GM18508 (cell line): ENCODE results near the gene PRDX5.

Source experiments
- ATAC-seq: cut with Tn5 transposase; IDR thresholded peaks from one replicate; pipeline ENCODE4 v1.9.1; 2021; ENCODE audit warnings: moderate number of reproducible peaks; ENCODE audit not compliant: insufficient read depth, unreplicated experiment

PRDX5 gene

DNA sequence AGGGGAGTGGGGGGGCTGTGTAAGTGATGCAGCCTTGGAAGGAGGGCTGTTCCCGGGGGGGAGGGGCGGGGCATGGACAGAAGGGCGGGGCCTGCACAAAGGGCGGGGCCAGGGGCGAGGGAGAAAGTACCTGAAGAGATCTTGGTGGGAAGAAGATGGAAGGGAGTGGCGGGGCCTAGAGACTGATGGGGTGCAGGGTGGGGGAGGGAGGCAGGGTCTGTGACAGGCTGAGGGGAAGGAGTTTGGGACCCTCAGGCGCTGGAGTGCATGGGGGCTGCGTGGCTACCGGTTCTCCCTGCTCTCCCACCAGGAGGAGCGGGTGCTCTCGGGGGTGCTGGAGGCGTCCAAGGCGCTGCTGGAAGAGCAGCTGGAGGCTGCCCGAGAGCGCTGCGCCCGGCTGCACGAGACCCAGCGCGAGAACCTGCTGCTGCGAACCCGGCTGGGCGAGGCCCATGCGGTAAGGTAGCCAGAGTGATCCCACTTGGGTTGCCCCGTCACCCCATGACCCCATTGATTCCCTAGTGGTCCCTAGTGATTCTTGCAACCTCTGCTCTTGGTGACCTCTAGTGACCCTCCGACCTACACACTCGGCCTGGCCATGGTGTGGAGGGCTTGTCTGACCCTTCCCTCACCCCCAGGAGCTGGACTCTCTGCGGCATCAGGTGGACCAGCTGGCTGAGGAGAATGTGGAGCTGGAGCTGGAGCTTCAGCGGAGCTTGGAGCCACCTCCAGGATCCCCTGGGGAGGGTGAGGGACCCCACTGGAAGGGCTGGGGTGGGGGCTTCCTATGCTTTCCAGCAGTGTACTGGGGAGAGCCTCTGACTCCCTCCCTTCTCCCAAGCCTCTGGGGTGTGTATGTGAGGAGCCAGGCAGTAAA lies 25.2 kb downstream of the PRDX5 start:
- no peak for ATAC-seq

DNA sequence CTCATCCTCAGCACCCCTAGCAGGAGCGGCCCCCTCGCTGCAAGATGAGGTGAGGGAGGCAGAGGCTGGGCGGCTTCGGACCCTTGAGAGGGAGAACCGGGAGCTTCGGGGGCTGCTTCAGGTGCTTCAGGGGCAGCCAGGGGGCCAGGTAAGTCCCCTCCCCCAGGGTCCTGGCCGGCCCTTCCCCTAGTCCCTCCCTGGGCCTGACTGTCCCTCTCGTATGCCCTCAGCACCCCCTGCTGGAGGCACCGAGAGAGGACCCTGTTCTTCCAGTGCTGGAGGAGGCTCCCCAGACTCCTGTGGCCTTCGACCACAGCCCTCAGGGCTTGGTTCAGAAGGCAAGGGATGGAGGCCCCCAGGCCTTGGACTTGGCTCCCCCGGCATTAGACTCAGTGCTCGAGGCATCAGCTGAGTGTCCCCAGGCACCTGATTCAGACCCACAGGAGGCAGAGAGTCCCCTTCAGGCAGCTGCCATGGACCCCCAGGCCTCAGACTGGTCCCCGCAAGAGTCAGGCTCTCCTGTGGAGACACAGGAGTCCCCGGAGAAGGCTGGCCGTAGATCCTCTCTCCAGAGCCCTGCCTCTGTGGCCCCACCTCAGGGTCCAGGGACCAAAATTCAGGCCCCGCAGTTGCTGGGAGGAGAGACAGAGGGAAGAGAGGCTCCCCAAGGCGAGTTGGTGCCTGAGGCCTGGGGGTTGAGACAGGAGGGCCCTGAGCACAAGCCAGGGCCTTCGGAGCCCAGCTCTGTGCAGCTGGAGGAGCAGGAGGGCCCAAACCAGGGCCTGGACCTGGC lies 26.0 kb downstream of the PRDX5 start:
- no peak for ATAC-seq

DNA sequence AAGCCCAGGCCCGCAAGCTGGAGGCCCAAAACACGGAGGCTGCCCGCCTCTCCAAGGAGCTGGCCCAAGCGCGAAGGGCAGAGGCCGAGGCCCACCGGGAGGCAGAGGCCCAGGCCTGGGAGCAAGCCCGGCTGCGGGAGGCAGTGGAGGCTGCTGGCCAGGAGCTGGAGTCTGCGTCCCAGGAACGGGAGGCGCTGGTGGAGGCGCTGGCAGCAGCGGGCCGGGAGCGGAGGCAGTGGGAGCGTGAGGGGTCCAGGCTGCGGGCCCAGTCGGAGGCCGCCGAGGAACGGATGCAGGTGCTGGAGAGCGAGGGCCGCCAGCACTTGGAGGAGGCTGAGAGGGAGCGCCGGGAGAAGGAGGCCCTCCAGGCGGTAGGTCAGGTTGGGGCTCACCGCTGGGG lies 26.9 kb downstream of the PRDX5 start:
- ATAC-seq, result no peak

DNA sequence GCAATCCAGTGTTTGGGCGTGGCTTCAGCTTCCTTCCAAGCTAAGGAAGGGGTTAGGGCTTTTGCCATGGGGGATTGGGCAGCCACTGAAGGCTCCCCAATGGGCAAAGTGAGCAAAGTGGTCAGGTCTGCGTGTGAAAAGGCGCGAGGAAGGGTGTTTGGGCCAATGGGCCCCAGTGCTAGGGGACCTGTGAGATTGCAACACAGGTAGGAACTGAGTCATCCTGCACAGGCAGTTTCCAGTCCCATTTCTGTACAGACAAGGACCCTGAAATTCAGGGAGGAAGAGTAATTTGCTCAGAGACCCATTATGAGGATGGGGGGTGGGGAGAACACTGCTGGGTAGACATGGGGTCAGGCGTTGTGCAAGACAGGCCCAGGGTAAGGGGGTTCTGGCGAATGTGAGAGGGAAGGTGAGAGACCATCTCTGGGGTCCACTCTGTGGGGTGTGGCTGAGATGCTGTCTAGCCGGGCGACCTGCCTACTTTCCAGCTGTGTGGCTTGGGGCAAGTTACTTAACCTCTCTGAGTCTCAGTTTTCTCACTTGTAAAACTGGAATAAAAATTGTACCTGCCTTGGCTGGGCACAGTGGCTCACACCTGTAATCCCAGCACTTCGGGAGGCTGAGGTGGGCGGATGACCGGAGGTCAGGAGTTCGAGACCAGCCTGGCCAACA lies 29.4 kb downstream of the PRDX5 start:
- ATAC-seq, result no peak

DNA sequence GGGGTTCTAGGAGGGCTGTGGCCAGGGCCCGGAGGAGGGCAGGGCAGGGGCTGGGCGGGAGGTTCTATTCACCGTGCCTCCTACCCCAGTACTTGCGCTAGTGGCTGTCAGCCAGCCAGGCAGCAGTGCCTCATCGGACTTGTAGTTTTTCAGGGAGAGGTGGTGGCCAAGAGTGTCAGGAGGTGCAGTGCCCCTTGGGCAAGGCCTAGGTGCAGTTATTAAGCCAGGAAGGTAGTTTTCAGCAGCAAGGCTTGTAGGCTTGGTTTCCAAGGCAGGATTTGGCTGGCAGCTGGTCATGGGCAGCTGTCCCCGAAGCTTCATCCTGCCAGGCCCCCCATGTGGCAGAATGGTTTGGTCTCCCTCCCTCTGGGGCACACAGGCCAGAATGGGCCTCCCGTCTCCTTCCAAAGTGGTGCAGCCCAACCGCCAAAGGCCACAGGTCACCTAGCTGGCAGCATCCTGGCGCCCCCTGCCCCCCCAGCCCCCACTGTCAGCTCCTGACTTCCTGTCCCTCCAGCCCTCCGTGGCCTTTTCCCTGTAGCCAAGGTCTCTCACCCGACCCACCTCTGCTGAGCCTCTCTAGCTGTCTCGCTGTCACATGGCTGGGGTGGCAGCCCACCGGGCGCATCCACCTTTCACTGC lies 30.6 kb downstream of the PRDX5 start:
- no peak for ATAC-seq

DNA sequence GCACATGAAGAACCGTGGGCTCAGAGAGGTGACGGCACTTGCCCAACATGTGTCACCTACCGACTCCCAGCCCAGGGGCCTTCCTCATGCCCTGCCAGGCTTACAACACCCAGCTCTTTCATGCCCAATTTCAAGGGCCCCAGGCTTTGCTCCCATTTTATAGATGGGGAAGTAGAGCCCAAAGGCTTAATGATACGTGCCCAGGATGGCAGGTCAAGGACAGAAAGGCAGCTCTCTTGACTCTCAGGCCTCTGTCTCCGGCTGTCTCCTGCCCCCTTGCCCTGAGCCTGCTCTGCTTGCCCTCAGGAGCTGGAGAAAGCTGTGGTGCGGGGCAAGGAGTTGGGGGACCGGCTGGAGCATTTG lies 31.1 kb downstream of the PRDX5 start:
- ATAC-seq, result no peak

DNA sequence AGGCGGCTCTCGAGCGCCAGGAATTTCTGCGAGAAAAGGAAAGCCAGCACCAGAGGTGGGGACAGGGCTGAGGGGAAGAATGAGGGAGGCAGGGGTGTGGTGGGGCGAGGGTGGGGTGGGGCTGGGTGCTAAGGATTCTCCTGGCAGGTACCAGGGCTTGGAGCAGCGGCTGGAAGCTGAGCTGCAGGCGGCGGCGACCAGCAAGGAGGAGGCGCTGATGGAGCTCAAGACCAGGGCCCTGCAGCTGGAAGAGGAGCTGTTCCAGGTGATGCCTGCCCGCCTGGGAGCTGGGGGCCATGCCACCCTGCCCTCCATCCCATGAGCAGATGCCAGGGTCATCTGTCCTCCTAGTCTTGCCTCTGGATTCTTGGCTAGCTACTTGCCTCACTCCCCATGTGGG lies 31.5 kb downstream of the PRDX5 start:
- no peak for ATAC-seq

DNA sequence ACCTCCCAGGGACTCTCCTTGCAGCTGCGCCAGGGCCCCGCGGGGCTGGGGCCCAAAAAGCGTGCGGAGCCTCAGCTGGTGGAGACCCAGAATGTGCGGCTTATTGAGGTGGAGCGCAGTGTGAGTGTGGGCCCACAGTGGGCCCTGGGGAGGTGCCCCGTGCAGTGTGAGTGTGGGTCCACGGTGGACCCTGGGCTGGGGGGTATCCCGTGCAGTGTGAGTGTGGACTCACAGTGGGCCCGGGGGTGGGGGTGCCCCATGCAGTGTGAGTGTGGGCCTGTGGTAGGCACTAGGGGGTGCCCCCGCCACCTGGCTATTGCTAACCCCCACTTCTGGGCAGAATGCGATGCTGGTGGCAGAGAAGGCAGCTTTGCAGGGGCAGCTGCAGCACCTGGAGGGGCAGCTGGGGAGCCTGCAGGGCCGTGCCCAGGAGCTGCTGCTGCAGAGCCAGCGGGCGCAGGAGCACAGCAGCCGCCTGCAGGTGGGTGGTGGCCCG lies 33.3 kb downstream of the PRDX5 start:
- no peak for ATAC-seq

DNA sequence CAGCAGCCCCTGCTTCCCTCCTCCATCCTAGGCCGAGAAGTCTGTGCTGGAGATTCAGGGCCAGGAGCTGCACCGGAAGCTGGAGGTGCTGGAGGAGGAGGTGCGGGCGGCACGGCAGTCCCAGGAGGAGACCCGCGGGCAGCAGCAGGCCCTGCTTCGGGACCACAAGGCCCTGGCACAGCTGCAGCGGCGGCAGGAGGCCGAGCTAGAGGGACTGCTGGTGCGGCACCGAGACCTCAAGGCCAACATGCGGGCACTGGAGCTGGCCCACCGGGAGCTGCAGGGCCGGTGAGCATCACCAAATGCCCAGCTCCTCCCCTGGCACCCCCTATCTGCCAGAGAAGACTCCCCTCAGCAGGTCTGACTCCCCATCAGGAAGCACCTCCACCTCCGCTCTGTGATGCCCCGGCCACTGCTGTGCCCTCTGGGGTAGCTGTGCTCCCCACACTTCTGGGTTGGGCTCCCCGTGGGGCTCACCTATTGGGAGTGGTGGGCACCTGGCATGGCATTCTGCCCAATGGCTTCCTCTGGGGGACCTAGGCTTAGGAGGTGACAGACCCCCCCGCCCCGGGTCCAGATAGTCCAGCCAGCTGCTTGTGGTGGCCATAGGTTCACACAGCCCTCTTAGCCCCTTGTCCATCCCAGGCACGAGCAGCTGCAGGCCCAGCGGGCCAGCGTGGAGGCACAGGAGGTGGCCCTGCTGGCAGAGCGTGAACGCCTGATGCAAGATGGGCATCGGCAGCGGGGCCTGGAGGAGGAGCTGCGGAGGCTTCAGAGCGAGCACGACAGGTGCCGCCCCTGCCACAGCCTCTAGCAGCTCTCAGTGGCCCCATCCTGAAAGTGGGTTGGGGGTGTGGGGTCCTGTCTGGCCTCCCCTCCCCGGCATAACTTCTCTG lies 34.4 kb downstream of the PRDX5 start:
- ATAC-seq, result no peak

DNA sequence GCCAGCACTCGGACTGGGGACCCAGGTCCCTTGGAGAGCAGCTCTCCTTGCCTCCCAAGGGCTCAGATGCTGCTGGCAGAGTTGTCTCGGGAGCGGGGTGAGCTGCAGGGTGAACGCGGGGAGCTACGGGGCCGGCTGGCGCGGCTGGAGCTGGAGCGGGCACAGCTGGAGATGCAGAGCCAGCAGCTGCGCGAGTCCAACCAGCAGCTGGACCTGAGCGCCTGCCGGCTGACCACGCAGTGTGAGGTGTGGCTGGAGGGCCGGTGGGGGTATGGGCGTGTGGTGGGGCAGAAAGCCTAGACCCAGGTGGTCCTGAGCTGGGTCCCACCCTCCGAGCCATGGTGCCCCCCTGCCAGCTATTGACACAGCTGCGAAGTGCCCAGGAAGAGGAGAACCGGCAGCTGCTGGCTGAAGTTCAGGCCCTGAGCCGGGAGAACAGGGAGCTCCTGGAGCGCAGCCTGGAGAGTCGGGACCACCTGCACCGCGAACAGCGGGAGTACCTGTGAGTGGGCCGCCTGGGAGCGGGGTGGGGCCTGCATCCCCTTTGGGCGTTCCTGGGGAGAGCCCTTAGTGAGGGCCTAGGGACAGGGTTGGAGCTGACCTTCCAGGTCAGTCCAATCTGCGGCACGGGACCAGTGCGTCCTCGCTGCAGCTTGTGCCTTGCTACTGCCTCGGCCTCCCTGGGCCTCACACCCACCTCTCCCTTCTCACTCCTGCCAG lies 35.2 kb downstream of the PRDX5 start:
- no peak for ATAC-seq

DNA sequence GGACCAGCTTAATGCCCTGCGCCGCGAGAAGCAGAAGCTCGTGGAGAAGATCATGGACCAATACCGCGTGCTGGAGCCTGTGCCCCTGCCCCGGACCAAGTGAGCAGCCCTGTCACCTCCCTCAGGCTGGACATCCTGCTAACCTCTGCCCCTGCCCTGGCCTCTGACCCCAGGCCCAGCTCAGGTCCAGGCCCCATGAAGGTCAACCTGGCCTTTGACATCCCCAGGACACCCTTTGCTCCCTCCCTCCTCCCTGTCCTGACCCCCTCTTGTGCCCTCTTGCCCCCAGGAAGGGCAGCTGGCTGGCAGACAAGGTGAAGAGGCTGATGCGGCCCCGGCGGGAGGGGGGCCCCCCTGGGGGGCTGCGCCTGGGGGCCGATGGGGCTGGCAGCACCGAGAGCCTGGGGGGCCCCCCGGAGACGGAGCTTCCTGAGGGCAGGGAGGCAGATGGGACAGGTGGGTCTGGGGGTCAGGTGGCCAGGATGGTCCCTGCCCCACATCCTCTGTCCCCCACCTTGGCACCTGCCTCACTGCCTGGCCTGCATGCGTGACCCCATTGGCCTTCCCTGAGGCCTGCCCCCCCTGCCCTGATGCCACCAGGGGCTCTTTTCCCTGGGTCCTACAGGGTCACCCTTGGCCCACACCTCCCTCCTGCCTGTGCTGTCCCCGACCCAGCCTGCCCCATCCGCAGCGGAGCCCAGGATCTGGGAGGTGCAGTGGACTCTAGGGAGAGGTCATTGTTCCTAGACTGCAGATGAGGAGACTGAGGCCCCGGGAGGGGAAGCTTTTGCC lies 36.0 kb downstream of the PRDX5 start:
- no peak for ATAC-seq

DNA sequence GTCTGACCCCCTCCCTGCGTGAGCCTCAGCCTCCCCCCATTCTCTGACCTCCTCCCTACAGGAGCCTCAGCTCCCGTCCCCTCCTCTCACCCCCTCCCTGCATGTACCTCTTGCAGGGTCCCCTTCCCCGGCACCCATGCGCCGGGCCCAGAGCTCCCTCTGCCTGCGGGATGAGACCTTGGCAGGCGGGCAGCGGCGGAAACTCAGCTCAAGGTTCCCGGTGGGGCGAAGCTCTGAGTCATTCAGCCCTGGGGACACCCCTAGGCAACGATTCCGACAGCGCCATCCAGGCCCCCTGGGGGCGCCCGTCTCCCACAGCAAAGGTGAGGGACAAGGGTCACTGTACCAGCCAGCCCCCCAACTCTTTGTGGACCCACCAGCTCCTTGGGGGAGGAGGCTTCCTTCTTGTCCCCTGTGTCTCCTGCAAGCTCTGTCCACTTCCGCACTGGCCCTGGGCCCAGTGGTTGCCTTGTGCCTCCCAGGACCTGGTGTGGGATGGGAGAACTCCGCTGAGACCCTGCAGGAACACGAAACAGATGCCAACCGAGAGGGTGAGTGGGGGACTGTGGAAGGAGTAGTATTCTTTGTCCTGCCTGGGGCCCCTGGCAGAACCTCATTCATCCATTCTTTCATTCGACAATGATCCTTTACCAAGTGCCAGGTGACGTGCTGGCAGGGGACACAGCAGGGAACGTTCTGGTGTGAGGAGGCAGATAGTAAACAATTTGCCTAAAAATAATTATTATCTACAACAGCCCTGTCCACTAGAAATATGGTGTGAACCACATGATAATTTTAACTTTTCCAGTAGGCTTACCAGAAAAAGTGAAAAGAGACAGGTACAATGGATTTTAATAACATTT lies 37.4 kb downstream of the PRDX5 start:
- ATAC-seq, result no peak

DNA sequence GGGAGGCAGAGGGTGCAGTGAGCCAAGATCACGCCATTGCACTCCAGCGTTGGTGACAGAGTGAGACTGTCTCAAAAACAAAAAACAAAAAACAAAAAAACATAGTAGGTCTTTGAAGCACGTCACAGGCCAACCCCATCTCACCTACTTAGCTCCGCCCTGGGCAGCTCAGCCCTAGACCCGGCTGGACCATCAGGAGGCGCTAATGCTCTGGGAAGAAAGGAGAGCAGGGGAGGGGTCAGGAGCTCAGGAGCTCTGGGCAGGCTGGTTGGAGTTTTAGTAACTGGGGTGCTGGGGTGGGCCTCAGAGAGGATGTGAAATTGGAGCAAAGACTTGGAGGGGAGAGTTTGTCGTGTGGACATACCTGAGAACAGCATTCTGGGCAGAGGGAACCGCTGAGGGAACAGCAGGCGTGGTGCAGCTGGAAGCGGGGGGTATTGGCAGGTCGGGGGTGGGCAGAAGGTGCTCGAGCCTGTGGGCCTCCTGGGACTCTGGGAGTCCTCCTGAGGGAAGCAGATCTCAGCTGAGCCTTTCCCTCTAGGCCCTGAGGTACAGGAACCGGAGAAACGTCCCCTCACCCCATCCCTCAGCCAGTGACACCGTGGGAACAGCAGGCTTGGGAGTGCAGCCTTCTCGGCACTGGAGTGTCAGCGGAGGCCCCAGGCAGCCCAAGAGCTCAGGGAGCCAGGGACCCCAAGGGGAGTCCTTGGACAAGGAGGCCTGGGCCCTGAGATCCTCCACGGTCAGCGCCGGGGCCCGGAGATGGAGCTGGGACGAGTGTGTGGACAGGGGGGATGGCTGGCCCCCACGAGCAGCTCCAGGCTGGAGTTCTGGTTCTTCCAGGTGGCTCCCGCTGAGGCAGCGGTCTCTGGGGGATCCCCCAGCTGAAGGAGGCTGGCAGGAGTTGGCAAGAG lies 38.8 kb downstream of the PRDX5 start:
- no peak for ATAC-seq

DNA sequence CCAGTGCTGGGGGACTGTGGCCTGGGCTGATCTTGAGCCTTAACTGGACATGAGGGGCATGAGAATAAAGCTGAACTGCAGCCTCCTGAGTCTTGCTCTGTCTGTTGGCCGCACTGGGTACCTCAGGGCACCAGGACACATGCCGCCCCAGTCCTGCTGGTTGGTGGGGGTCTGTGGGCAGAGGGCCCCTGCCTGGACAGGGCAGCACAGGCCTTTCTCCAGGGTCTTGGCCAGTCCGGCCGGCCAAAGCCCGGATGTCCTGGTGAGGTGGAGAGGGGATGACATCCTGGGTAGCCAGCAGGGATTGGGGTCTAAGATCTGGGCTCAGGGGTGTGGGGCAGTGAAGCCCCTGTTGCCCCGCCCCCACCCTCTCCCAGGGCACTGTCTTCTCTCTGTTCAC lies 39.5 kb downstream of the PRDX5 start:
- no peak for ATAC-seq

DNA sequence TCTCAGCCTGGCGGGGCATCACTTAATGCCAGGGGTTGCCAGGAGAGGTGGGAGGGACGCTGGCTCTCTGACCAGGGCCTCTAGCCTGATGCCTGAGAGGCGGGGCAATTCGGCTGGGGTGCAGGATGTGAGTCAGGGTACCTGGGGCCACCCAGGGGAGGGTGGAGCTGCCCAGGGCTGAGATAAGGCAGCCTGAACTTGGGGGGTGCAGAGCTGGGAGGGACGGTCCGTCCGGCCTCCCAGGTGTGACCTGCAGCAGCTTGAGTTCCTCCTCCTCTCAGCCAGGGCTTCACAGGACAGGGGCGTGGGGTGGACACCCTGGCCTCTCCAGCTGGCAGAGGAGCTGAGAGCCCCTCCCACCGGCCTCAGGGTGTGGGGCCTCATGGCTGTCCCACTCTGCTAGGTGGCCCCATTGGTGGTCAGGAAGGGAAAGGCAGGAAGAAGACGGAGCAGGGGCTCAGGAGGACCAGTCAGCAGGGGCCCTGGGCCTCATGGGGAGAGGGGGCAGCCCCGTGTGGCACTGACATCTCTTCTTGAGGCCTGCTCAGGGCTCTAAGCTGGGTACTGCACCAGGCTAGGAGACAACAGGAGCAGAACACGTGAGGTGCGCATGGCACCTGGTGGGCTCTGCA lies 40.1 kb downstream of the PRDX5 start:
- ATAC-seq, result no peak

DNA sequence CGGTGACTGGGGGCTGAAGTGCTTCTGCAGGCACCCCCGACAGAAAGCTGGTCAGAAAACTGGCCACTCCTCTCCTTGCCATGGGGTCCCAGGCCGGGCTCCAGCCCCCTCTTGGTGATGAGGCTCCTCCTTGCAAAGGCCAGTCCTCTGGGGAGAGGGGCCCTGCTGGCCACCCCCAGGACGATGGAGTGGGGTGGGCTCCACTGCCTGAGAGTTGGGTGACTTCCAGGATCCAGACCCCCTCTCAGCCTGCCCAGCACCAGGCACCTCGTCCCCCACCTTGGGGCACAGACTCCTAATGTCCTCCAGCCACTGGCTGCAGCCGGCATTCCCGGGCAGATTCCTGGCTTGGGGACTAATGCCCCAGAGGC lies 40.6 kb downstream of the PRDX5 start:
- ATAC-seq, result no peak
